ENCODE measurements around the gene DHRS7. TPM values are rescaled to one million over a fixed set of nuclear protein-coding genes. Genes with fewer than 3 reads are reported as not detected.

The DHRS7 gene
- polyA plus RNA-seq (2011; rRNA removed) (38.0 and 43.3 TPM in 2 replicates), polyA minus RNA-seq (2011; rRNA and poly(A)+ RNA removed) (7.8 and 8.5 TPM in 2 replicates)

GRCh38 chr14:60164712-60165546 is at the start of gene DHRS7:
DHRS7 (minus strand) TSS chr14:60165398; CDS start chr14:60165309, 89 bp downstream.
- Histone ChIP-seq H3K27me3 (ENCODE audit: control insufficient read depth, insufficient read depth, low read length) (0 out of 2 replicates have a peak, but pooled peaks cover 2% of the 10 kb centered on the region), H3K4me3 (ENCODE audit: low read depth, low read length) (peak within 1 kb of the TSS; percentile 78), H3K36me3 (ENCODE audit: control insufficient read depth, insufficient read depth, low read length) (no peaks in the 10 kb centered on the region)
- TF ChIP-seq CTCF (IDR thresholded peaks at IDR 0.05; ENCODE audit: insufficient read depth, low read depth, low read length), result peak; percentile 30; the same call in 1 of the 2 replicates
- POLR2A ChIA-PET, result interaction anchor here (0.6 kb wide), 1 partner anchor 828 kb away, joined by 21 read pairs; no protein-coding TSS in a partner anchor
- CTCF ChIA-PET, result interaction anchor here (0.6 to 3.1 kb wide), 20 partner anchors 9 to 1829 kb away, joined by 3 to 31 read pairs (median 3); no protein-coding TSS in a partner anchor
- no peak for DNase-seq (ENCODE audit: low read depth)

GRCh38 chr14:60214415-60215126 is 49.4 kb upstream of the DHRS7 start:
- DNase-seq (ENCODE audit: low read depth), result no peak
- CTCF ChIA-PET, result no interaction called here
- POLR2A ChIA-PET, result no interaction called here
- Histone ChIP-seq H3K27me3 (ENCODE audit: control insufficient read depth, insufficient read depth, low read length) (peaks cover 5% of the 10 kb centered on the region), H3K36me3 (ENCODE audit: control insufficient read depth, insufficient read depth, low read length) (no peaks in the 10 kb centered on the region), H3K4me3 (ENCODE audit: low read depth, low read length) (no peak overlapping the region)
- no peak for TF ChIP-seq CTCF (IDR thresholded peaks at IDR 0.05; ENCODE audit: insufficient read depth, low read depth, low read length)

GRCh38 chr14:60214003-60214402 is 48.8 kb upstream of the DHRS7 start:
- ChIA-PET POLR2A (no interaction called here), CTCF (no interaction called here)
- no peak for TF ChIP-seq CTCF (IDR thresholded peaks at IDR 0.05; ENCODE audit: insufficient read depth, low read depth, low read length)
- Histone ChIP-seq H3K36me3 (ENCODE audit: control insufficient read depth, insufficient read depth, low read length) (no peaks in the 10 kb centered on the region), H3K27me3 (ENCODE audit: control insufficient read depth, insufficient read depth, low read length) (peaks cover 5% of the 10 kb centered on the region), H3K4me3 (ENCODE audit: low read depth, low read length) (no peak overlapping the region)
- no peak for DNase-seq (ENCODE audit: low read depth)

- ChIA-PET POLR2A (no interaction called here), CTCF (no interaction called here)
- peaks cover 5% of the 10 kb centered on the region for H3K27me3 ChIP-seq (ENCODE audit: control insufficient read depth, insufficient read depth, low read length)
- no peaks in the 10 kb centered on the region for H3K36me3 ChIP-seq (ENCODE audit: control insufficient read depth, insufficient read depth, low read length)
- H3K4me3 ChIP-seq (ENCODE audit: low read depth, low read length), result no peak overlapping the region
- no peak for DNase-seq (ENCODE audit: low read depth)
- TF ChIP-seq CTCF (IDR thresholded peaks at IDR 0.05; ENCODE audit: insufficient read depth, low read depth, low read length), result no peak
Observed at GRCh38 chr14:60212503-60213371, 47.5 kb upstream of the DHRS7 start.

All from BJ (cell line).